GM23338 (cell line): ENCODE measurements around the gene IL17REL. TPM values are rescaled to one million over a fixed set of nuclear protein-coding genes. Genes with fewer than 3 reads are reported as not detected.

Experiments used
- ATAC-seq: fragments of 200-7000 bp; cut with Tn5 transposase; 3 replicates; pipeline ENCODE4 v1.9.1; 2020
- DNase-seq: peaks from one replicate; pipeline ENCODE4 v3.0.0-alpha.2; 2015; ENCODE audit warnings: low spot score
- H2AFZ ChIP-seq: fragments of 200-600 bp; sonication (generic); 2 replicates; pipeline ENCODE4 v1.8.0; 2016; ENCODE audit warnings: antibody characterized with exemption, mild to moderate bottlenecking, moderate library complexity
- H3F3A ChIP-seq: fragments of 200-600 bp; sonication (generic); replicated peaks from 2 replicates; pipeline ENCODE4 v1.8.0; 2017; ENCODE audit warnings: antibody characterized with exemption, mixed run types, low read depth
- H3K27ac ChIP-seq: fragments of 200-600 bp; sonication (generic); 2 replicates; pipeline ENCODE4 v1.6.1; 2016; ENCODE audit warnings: low read depth
- H3K27me3 ChIP-seq: fragments of 200-600 bp; sonication (generic); 2 replicates; pipeline ENCODE4 v1.8.0; 2016; ENCODE audit warnings: mild to moderate bottlenecking, mixed run types, moderate library complexity; ENCODE audit not compliant: insufficient read depth
- H3K36me3 ChIP-seq: fragments of 200-600 bp; sonication (generic); 2 replicates; pipeline ENCODE4 v1.8.0; 2016; ENCODE audit warnings: mild to moderate bottlenecking; ENCODE audit not compliant: insufficient read depth
- H3K4me1 ChIP-seq: fragments of 200-600 bp; sonication (generic); 2 replicates; pipeline ENCODE4 v1.8.0; 2016; ENCODE audit warnings: mild to moderate bottlenecking, moderate library complexity; ENCODE audit not compliant: insufficient read depth
- H3K4me2 ChIP-seq: fragments of 200-600 bp; sonication (generic); 2 replicates; pipeline ENCODE4 v1.7.1; 2017; ENCODE audit warnings: mixed run types
- H3K4me3 ChIP-seq: fragments of 200-600 bp; sonication (generic); 2 replicates; pipeline ENCODE4 v1.6.1; 2016; ENCODE audit warnings: mixed run types
- H3K79me2 ChIP-seq: fragments of 200-600 bp; sonication (generic); replicated peaks from 2 replicates; pipeline ENCODE4 v1.8.0; 2017; ENCODE audit warnings: mild to moderate bottlenecking; ENCODE audit not compliant: insufficient read depth
- H3K9me2 ChIP-seq: fragments of 200-600 bp; sonication (generic); 2 replicates; pipeline ENCODE4 v1.8.0; 2017; ENCODE audit not compliant: insufficient read depth
- H4K20me1 ChIP-seq: fragments of 200-600 bp; sonication (generic); replicated peaks from 2 replicates; pipeline ENCODE4 v1.8.0; 2017; ENCODE audit warnings: mild to moderate bottlenecking; ENCODE audit not compliant: insufficient read depth
- H3K27ac Mint-ChIP-seq: 2 replicates; pipeline ENCODE4 v1.8.0; 2020; ENCODE audit warnings: inconsistent platforms, mild to moderate bottlenecking, moderate library complexity, mixed read lengths
- H3K27me3 Mint-ChIP-seq: 3 replicates; pipeline ENCODE4 v1.8.0; 2022; ENCODE audit warnings: low read depth, mild to moderate bottlenecking, moderate library complexity, mixed read lengths, inconsistent platforms; ENCODE audit not compliant: insufficient read depth, poor library complexity
- H3K36me3 Mint-ChIP-seq: 3 replicates; pipeline ENCODE4 v1.8.0; 2021; ENCODE audit warnings: low read depth, mild to moderate bottlenecking, inconsistent platforms, moderate library complexity, mixed read lengths
- H3K4me1 Mint-ChIP-seq: 3 replicates; pipeline ENCODE4 v1.8.0; 2020; ENCODE audit warnings: mild to moderate bottlenecking, inconsistent platforms, mixed read lengths
- H3K4me3 Mint-ChIP-seq: 3 replicates; pipeline ENCODE4 v1.8.0; 2021; ENCODE audit warnings: moderate library complexity, mild to moderate bottlenecking, inconsistent platforms, mixed read lengths
- H3K9me3 Mint-ChIP-seq: 3 replicates; pipeline ENCODE4 v1.8.0; 2020; ENCODE audit warnings: moderate library complexity, mild to moderate bottlenecking, inconsistent platforms, mixed read lengths
- CTCF ChIP-seq, 2 experiments: fragments of 200-600 bp in 1 of 2; sonication (generic) in 1 of 2; conservative IDR thresholded peaks; 2 replicates each; pipeline versions ENCODE4 v1.5.1 to v1.6.1; 2016 to 2017; ENCODE audit warnings: antibody characterized with exemption in 2 of 2, low read depth in 2 of 2, mild to moderate bottlenecking in 2 of 2, moderate library complexity in 1 of 2
- ETS1 ChIP-seq: IDR thresholded peaks from 2 replicates; pipeline ENCODE4 v1.6.1; 2016; ENCODE audit warnings: antibody characterized with exemption
- EZH2 ChIP-seq: fragments of 200-600 bp; sonication (generic); IDR thresholded peaks from one replicate; pipeline ENCODE4 v1.8.0; 2017; ENCODE audit warnings: antibody characterized with exemption, mild to moderate bottlenecking, low read depth; ENCODE audit not compliant: unreplicated experiment
- EZH2phosphoT487 ChIP-seq: fragments of 200-600 bp; sonication (generic); IDR thresholded peaks from one replicate; pipeline ENCODE4 v1.8.1; 2018; ENCODE audit warnings: antibody characterized with exemption; ENCODE audit not compliant: unreplicated experiment
- JUNB ChIP-seq: IDR thresholded peaks from one replicate; pipeline ENCODE4 v1.6.1; 2016; ENCODE audit warnings: antibody characterized with exemption; ENCODE audit not compliant: unreplicated experiment
- NANOG ChIP-seq: IDR thresholded peaks from 2 replicates; pipeline ENCODE4 v1.6.1; 2016; ENCODE audit warnings: antibody characterized with exemption, borderline replicate concordance
- POLR2AphosphoS5 ChIP-seq: IDR thresholded peaks from 2 replicates; pipeline ENCODE4 v1.6.1; 2016; ENCODE audit warnings: antibody characterized with exemption, low read depth
- REST ChIP-seq: IDR thresholded peaks from one replicate; pipeline ENCODE4 v1.6.1; 2018; ENCODE audit warnings: antibody characterized with exemption; ENCODE audit not compliant: unreplicated experiment
- STAT1 ChIP-seq: IDR thresholded peaks from one replicate; pipeline ENCODE4 v1.6.1; 2016; ENCODE audit warnings: antibody characterized with exemption; ENCODE audit not compliant: unreplicated experiment
- ZNF114 ChIP-seq: fragments of 250-450 bp; sonication (Bioruptor Pico); IDR thresholded peaks from 2 replicates; pipeline ENCODE4 v1.5.0; 2020; ENCODE audit warnings: mild to moderate bottlenecking, moderate library complexity
- ZNF331 ChIP-seq: fragments of 250-450 bp; sonication (Bioruptor Pico); IDR thresholded peaks from 2 replicates; pipeline ENCODE4 v1.5.0; 2020; ENCODE audit warnings: low read depth, mild to moderate bottlenecking, moderate library complexity
- ZNF462 ChIP-seq: fragments of 250-450 bp; sonication (Bioruptor Pico); IDR thresholded peaks from 2 replicates; pipeline ENCODE4 v1.5.0; 2020; ENCODE audit warnings: mild to moderate bottlenecking, moderate library complexity
- polyA plus RNA-seq: library from polyadenylated mRNA; unstranded; fragments of >200 nt; fragmentation: Nextera tagmentation; extraction: Ambion mirVana; gene quantifications from 2 replicates; pipeline ENCODE4 v1.2.1, GENCODE V29; 2016
- total RNA-seq: library from RNA; depleted of rRNA; stranded (reverse); fragments of >200 nt; shearing (Covaris generic); gene quantifications from 2 replicates; pipeline ENCODE4 v1.2.3, GENCODE V29; 2014

IL17REL gene
- total and polyA plus RNA-seq, 2 experiments from 2014 or later, result 0.31 TPM; not detected in 1

- no peak for TF ChIP-seq JUNB
These were observed 1.5 kb upstream of the IL17REL start (continued) for GRCh38 chr22:50014053-50014501.

- no peaks in the 10 kb centered on the region for H3K36me3 Mint-ChIP-seq
- ATAC-seq (no peak), DNase-seq (peak; percentile 64)
- no peak overlapping the region for H3K27ac ChIP-seq
- peak overlapping the region; percentile 81 for H3K4me2 ChIP-seq
- H3K9me3 Mint-ChIP-seq, result no peaks in the 10 kb centered on the region
- H2AFZ ChIP-seq, result peak overlapping the region; percentile 96
- H3K79me2 ChIP-seq, result no peaks in the 10 kb centered on the region
- TF ChIP-seq ETS1 (no peak), STAT1 (no peak), EZH2phosphoT487 (no peak), POLR2AphosphoS5 (no peak), EZH2 (no peak), ZNF114 (no peak), ZNF462 (no peak), REST (no peak), NANOG (no peak), JUNB (no peak), ZNF331 (CRISPR knock-in tag) (no peak), CTCF (conservative IDR thresholded peaks at IDR 0.05; ENCODE audit: low read depth in 2 of 2) (no peak)
- H4K20me1 ChIP-seq, result 0 out of 2 replicates have a peak, but pooled peaks cover 3% of the 10 kb centered on the region
- H3F3A ChIP-seq, result no peaks in the 10 kb centered on the region
- H3K27me3 ChIP-seq, result peaks cover 60% of the 10 kb centered on the region
- peaks cover 38% of the 10 kb centered on the region for H3K27me3 Mint-ChIP-seq
- H3K4me3 ChIP-seq, result peak overlapping the region; percentile 52
- H3K4me1 ChIP-seq, result peaks cover 7% of the 10 kb centered on the region; the same call in 1 of the 2 replicates
- no peaks in the 10 kb centered on the region for H3K36me3 ChIP-seq
- peak overlapping the region; percentile 65 for H3K4me3 Mint-ChIP-seq
- H3K27ac Mint-ChIP-seq, result no peak overlapping the region
- no peaks in the 10 kb centered on the region for H3K9me2 ChIP-seq
- peaks cover 15% of the 10 kb centered on the region; the same call in 2 of the 3 replicates for H3K4me1 Mint-ChIP-seq
These were observed 936 bp downstream of the IL17REL start for GRCh38 chr22:50011447-50012210.
